Duodenal mucosa (tissue), 2 donors: ENCODE measurements around the gene ELP1.
"Not testable (repeated sequence)": the region's sequence is repeated elsewhere in the genome, so short reads cannot be mapped to it uniquely, and the experiment has no call there.

Source experiments
- H3K27ac ChIP-seq: one replicate; pipeline ENCODE4 v1.7.0; 2013; ENCODE audit warnings: low read depth, low read length
- H3K27me3 ChIP-seq, 2 donors: one replicate each; pipeline ENCODE4 v1.7.0; 2013; ENCODE audit warnings: low read length in 2 of 2, control low read depth in 1 of 2; ENCODE audit not compliant: insufficient read depth in 2 of 2, control insufficient read depth in 1 of 2
- H3K36me3 ChIP-seq, 2 donors: one replicate each; pipeline ENCODE4 v1.7.0; 2013; ENCODE audit warnings: low read length in 2 of 2, control low read depth in 1 of 2; ENCODE audit not compliant: insufficient read depth in 2 of 2, control insufficient read depth in 1 of 2
- H3K4me1 ChIP-seq, 2 donors: one replicate each; pipeline ENCODE4 v1.7.0; 2013; ENCODE audit warnings: low read length in 2 of 2, control low read depth in 1 of 2; ENCODE audit not compliant: insufficient read depth in 2 of 2, control insufficient read depth in 1 of 2
- H3K4me3 ChIP-seq, 2 donors: one replicate each; pipeline ENCODE4 v1.7.0; 2013; ENCODE audit warnings: low read length in 2 of 2, low read depth in 1 of 2
- H3K9ac ChIP-seq, 2 donors: one replicate each; pipeline ENCODE4 v1.7.0; 2013; ENCODE audit warnings: low read length in 2 of 2, low read depth in 1 of 2
- H3K9me3 ChIP-seq, 2 donors: one replicate each; pipeline ENCODE4 v1.7.0; 2013; ENCODE audit warnings: low read length in 2 of 2, control low read depth in 1 of 2; ENCODE audit not compliant: control insufficient read depth in 1 of 2

Gene ELP1

GRCh38 chr9:108933718-108934322 lies at the start of gene ELP1:
Gene ELP1 (minus strand): TSS chr9:108934124. CDS start chr9:108931146, 2,978 bp downstream.
- Histone ChIP-seq H3K27ac (peak within 1 kb of the TSS; percentile 90), H3K4me3 (peak within 1 kb of the TSS; percentile 93 to 100), H3K4me1 (peaks cover 12 to 16% of the 10 kb centered on the region in 2 donors), H3K9ac (peak within 1 kb of the TSS; percentile 77 to 86), H3K36me3 (peaks cover 4% of the 10 kb centered on the region in 2 donors), H3K9me3 (no peaks in the 10 kb centered on the region), H3K27me3 (no peaks in the 10 kb centered on the region)

- no peak overlapping the region for H3K27ac ChIP-seq
- no peaks in the 10 kb centered on the region for H3K9me3 ChIP-seq
- H3K27me3 ChIP-seq = no peaks in the 10 kb centered on the region
Measured at GRCh38 chr9:108980893-108981292, 47.0 kb upstream of the ELP1 start.

GRCh38 chr9:108978205-108978604 lies 44.3 kb upstream of the ELP1 start:
- Histone ChIP-seq H3K9ac (no peak overlapping the region), H3K27ac (no peak overlapping the region), H3K4me3 (no peak overlapping the region), H3K4me1 (no peaks in the 10 kb centered on the region), H3K9me3 (no peaks in the 10 kb centered on the region), H3K27me3 (no peaks in the 10 kb centered on the region), H3K36me3 (peaks cover 3 to 4% of the 10 kb centered on the region in 2 donors)

More at GRCh38 chr9:108980893-108981292, 47.0 kb upstream of the ELP1 start:
- Histone ChIP-seq H3K9ac (no peak overlapping the region), H3K4me1 (no peaks in the 10 kb centered on the region), H3K4me3 (no peak overlapping the region), H3K36me3 (peaks cover 3 to 4% of the 10 kb centered on the region in 2 donors)

GRCh38 chr9:108973895-108974294 lies 40.0 kb upstream of the ELP1 start:
- Histone ChIP-seq H3K9ac (no peak overlapping the region), H3K36me3 (peaks cover 0 to 4% of the 10 kb centered on the region in 2 donors), H3K27ac (no peak overlapping the region), H3K27me3 (no peaks in the 10 kb centered on the region), H3K4me3 (no peak overlapping the region), H3K9me3 (peaks cover 0 to 2% of the 10 kb centered on the region in 2 donors), H3K4me1 (no peaks in the 10 kb centered on the region)

GRCh38 chr9:108972626-108973209 lies 38.8 kb upstream of the ELP1 start:
- H3K27me3 ChIP-seq = no peaks in the 10 kb centered on the region
- H3K9me3 ChIP-seq = peaks cover 0 to 2% of the 10 kb centered on the region in 2 donors
- no peaks in the 10 kb centered on the region for H3K4me1 ChIP-seq
- no peaks in the 10 kb centered on the region for H3K36me3 ChIP-seq
- no peak overlapping the region for H3K9ac ChIP-seq
- no peak overlapping the region for H3K27ac ChIP-seq
- H3K4me3 ChIP-seq = no peak overlapping the region

- H3K27ac ChIP-seq = no peak overlapping the region
- H3K27me3 ChIP-seq = no peaks in the 10 kb centered on the region
- H3K36me3 ChIP-seq = no peaks in the 10 kb centered on the region
- peaks cover 0 to 2% of the 10 kb centered on the region in 2 donors for H3K9me3 ChIP-seq
- no peak overlapping the region for H3K9ac ChIP-seq
- H3K4me3 ChIP-seq = no peak overlapping the region
- H3K4me1 ChIP-seq = no peaks in the 10 kb centered on the region
Measured at GRCh38 chr9:108972186-108972585, 38.3 kb upstream of the ELP1 start.

- not testable (repeated sequence) for H3K36me3 ChIP-seq, H3K9me3 ChIP-seq, H3K9ac ChIP-seq, H3K27me3 ChIP-seq, H3K4me1 ChIP-seq, H3K4me3 ChIP-seq, H3K27ac ChIP-seq
Measured at GRCh38 chr9:108971392-108971791, 37.5 kb upstream of the ELP1 start.

- H3K27me3 ChIP-seq = no peaks in the 10 kb centered on the region
- H3K27ac ChIP-seq = no peak overlapping the region
- H3K36me3 ChIP-seq = no peaks in the 10 kb centered on the region
- H3K4me3 ChIP-seq = no peak overlapping the region
- no peak overlapping the region for H3K9ac ChIP-seq
- peaks cover 0 to 2% of the 10 kb centered on the region in 2 donors for H3K9me3 ChIP-seq
- H3K4me1 ChIP-seq = no peaks in the 10 kb centered on the region
Measured at GRCh38 chr9:108967916-108968315, 34.0 kb upstream of the ELP1 start.

- Histone ChIP-seq H3K27ac (no peak overlapping the region), H3K9me3 (no peaks in the 10 kb centered on the region), H3K36me3 (no peaks in the 10 kb centered on the region), H3K4me3 (no peak overlapping the region), H3K9ac (no peak overlapping the region), H3K27me3 (no peaks in the 10 kb centered on the region), H3K4me1 (no peaks in the 10 kb centered on the region)
Measured at GRCh38 chr9:108963459-108964143, 29.7 kb upstream of the ELP1 start.

GRCh38 chr9:108961151-108961550 lies 27.2 kb upstream of the ELP1 start:
- Histone ChIP-seq H3K27me3 (no peaks in the 10 kb centered on the region), H3K36me3 (no peaks in the 10 kb centered on the region), H3K27ac (no peak overlapping the region), H3K9me3 (no peaks in the 10 kb centered on the region), H3K4me1 (no peaks in the 10 kb centered on the region), H3K9ac (no peak overlapping the region), H3K4me3 (no peak overlapping the region)
